SK-N-SH (cell line): Measurements from ENCODE around the gene GIGYF1. TPM values are rescaled to one million over a fixed set of nuclear protein-coding genes. Genes with fewer than 3 reads are reported as not detected.

Source experiments
- CTCF ChIA-PET: fragments of 300-600, 350-600 bp; formaldehyde crosslinking; extraction: SDS; loops from one replicate; lab custom pipeline; 2021; lab: Yijun Ruan, JAX
- POLR2A ChIA-PET: fragments of 350-600 bp; sonication (Branson Sonifier 250); formaldehyde crosslinking; extraction: SDS; loops from one replicate; lab custom pipeline; 2020; ENCODE audit warnings: antibody characterized with exemption, inconsistent platforms; lab: Yijun Ruan, JAX
- DNase-seq: peaks from one replicate; pipeline ENCODE4 v3.0.0; 2012
- H2AFZ ChIP-seq: fragments of 200-600 bp; sonication (generic); 2 replicates; pipeline ENCODE4 v1.8.1; 2016; ENCODE audit warnings: antibody characterized with exemption, mild to moderate bottlenecking, low read depth
- H3F3A ChIP-seq: fragments of 200-600 bp; sonication (generic); replicated peaks from 2 replicates; pipeline ENCODE3; 2016; ENCODE audit warnings: antibody characterized with exemption, mild to moderate bottlenecking; ENCODE audit not compliant: insufficient read depth
- H3K27ac ChIP-seq, 2 experiments: fragments of 200-500 bp in 1 of 2; fragments of 200-600 bp in 1 of 2; sonication (Bioruptor generic) in 1 of 2; sonication (generic), shearing (Covaris generic) in 1 of 2; 2 replicates each; pipeline versions ENCODE4 v1.5.1 to v1.6.1; 2014 to 2016; ENCODE audit warnings: low read depth in 2 of 2, inconsistent platforms in 1 of 2, low read length in 1 of 2, mild to moderate bottlenecking in 1 of 2, mixed read lengths in 1 of 2
- H3K27me3 ChIP-seq: fragments of 200-600 bp; sonication (generic), shearing (Covaris generic); 2 replicates; pipeline ENCODE4 v1.6.1; 2016; ENCODE audit warnings: mixed run types; ENCODE audit not compliant: insufficient read depth
- H3K36me3 ChIP-seq, 2 experiments: fragments of 200-500 bp in 1 of 2; fragments of 200-600 bp in 1 of 2; sonication (Bioruptor generic) in 1 of 2; sonication (generic) in 1 of 2; replicated peaks in 1 of 2; 2 replicates each; pipeline versions ENCODE3 to v1.5.1; 2014 to 2016; ENCODE audit warnings: low read length in 1 of 2, mild to moderate bottlenecking in 1 of 2; ENCODE audit not compliant: insufficient read depth in 2 of 2, control insufficient read depth in 1 of 2
- H3K4me1 ChIP-seq, 2 experiments: fragments of 200-500 bp in 1 of 2; fragments of 200-600 bp in 1 of 2; sonication (Bioruptor generic) in 1 of 2; sonication (generic), shearing (Covaris generic) in 1 of 2; 2 replicates each; pipeline versions ENCODE4 v1.5.1 to v1.6.1; 2014 to 2016; ENCODE audit warnings: low read depth in 1 of 2, low read length in 1 of 2, mixed run types in 1 of 2; ENCODE audit not compliant: insufficient read depth in 2 of 2, control insufficient read depth in 1 of 2
- H3K4me2 ChIP-seq: fragments of 200-600 bp; sonication (generic), shearing (Covaris generic); 2 replicates; pipeline ENCODE4 v1.6.1; 2017; ENCODE audit warnings: mixed run types
- H3K4me3 ChIP-seq, 2 experiments: fragments of 200-500 bp in 1 of 2; fragments of 200-600 bp in 1 of 2; sonication (Bioruptor generic) in 1 of 2; sonication (generic), shearing (Covaris generic) in 1 of 2; 2 replicates each; pipeline versions ENCODE4 v1.5.1 to v1.8.1; 2014 to 2016; ENCODE audit warnings: low read depth in 2 of 2, inconsistent platforms in 1 of 2, low read length in 1 of 2, mild to moderate bottlenecking in 1 of 2, mixed read lengths in 1 of 2, moderate library complexity in 1 of 2
- H3K79me2 ChIP-seq: fragments of 200-600 bp; sonication (generic); 2 replicates; pipeline ENCODE4 v1.8.1; 2017; ENCODE audit warnings: mild to moderate bottlenecking; ENCODE audit not compliant: insufficient read depth
- H3K9ac ChIP-seq: fragments of 200-600 bp; sonication (generic); 2 replicates; pipeline ENCODE4 v1.6.1; 2017; ENCODE audit warnings: mixed run types
- H3K9me2 ChIP-seq: fragments of 200-600 bp; sonication (generic); 2 replicates; pipeline ENCODE4 v1.6.1; 2017; ENCODE audit warnings: mixed run types
- H3K9me3 ChIP-seq: fragments of 200-600 bp; sonication (generic); 2 replicates; pipeline ENCODE4 v1.6.1; 2017; ENCODE audit warnings: mixed run types, mild to moderate bottlenecking, moderate library complexity
- H4K20me1 ChIP-seq: fragments of 200-600 bp; sonication (generic); 2 replicates; pipeline ENCODE4 v1.6.1; 2017; ENCODE audit warnings: mild to moderate bottlenecking, mixed run types; ENCODE audit not compliant: insufficient read depth
- FOSL2 ChIP-seq: IDR thresholded peaks from 2 replicates; pipeline ENCODE4 v1.4.0; 2012; ENCODE audit warnings: low read depth, mild to moderate bottlenecking, moderate library complexity, borderline replicate concordance
- FOXJ3 ChIP-seq: sonication (generic); formaldehyde crosslinking; IDR thresholded peaks from 2 replicates; pipeline ENCODE4 v1.5.1; 2020; ENCODE audit warnings: mild to moderate bottlenecking, missing genetic modification reagents
- GATA2 ChIP-seq: sonication (generic); formaldehyde crosslinking; IDR thresholded peaks from 2 replicates; pipeline ENCODE4 v1.5.0; 2020; ENCODE audit warnings: mild to moderate bottlenecking, missing genetic modification reagents
- MAX ChIP-seq: IDR thresholded peaks from 2 replicates; pipeline ENCODE4 v1.4.0; 2012; ENCODE audit warnings: low read depth
- MEF2A ChIP-seq: IDR thresholded peaks from 2 replicates; pipeline ENCODE4 v1.4.0; 2012; ENCODE audit warnings: low read depth, borderline replicate concordance
- MXI1 ChIP-seq: IDR thresholded peaks from 2 replicates; pipeline ENCODE4 v1.6.1; 2012; ENCODE audit warnings: mild to moderate bottlenecking, low read depth, low read length, improper control_type of control experiment
- NRF1 ChIP-seq: IDR thresholded peaks from 2 replicates; pipeline ENCODE4 v1.6.1; 2012; ENCODE audit warnings: low read depth, mild to moderate bottlenecking, low read length
- REST ChIP-seq: IDR thresholded peaks from 2 replicates; pipeline ENCODE4 v1.6.1; 2012; ENCODE audit warnings: mild to moderate bottlenecking, low read depth, low read length, moderate library complexity
- RXRA ChIP-seq: IDR thresholded peaks from 2 replicates; pipeline ENCODE4 v1.4.0; 2012; ENCODE audit warnings: low read depth, mild to moderate bottlenecking, borderline replicate concordance
- SMC3 ChIP-seq: IDR thresholded peaks from 2 replicates; pipeline ENCODE4 v1.6.1; 2012; ENCODE audit warnings: low read depth, low read length, improper control_type of control experiment
- WGBS: methylation state at CpG from one replicate; pipeline ENCODE4 v1.1.6; 2017; ENCODE audit warnings: low lambda C conversion rate; 5-methylcytosine and 5-hydroxymethylcytosine counted together
- polyA plus RNA-seq, 3 experiments: library from polyadenylated mRNA; depleted of rRNA; stranded (reverse); fragments of >200 nt; gene quantifications; 2 replicates each; pipeline ENCODE4 v1.2.3, GENCODE V29; 2012
- TF ChIP-seq, protein P1 (sequence below): IDR thresholded peaks from 2 replicates; pipeline ENCODE4; 2012
- TF ChIP-seq, protein P2 (sequence below): IDR thresholded peaks from 2 replicates; pipeline ENCODE4 v1.4.0; 2012; ENCODE audit warnings: low read depth, borderline replicate concordance

GIGYF1 gene
- polyA plus RNA-seq, 1 of the 3 experiments (the other 2 are of a cell fraction) = 19.4 TPM

- H4K20me1 ChIP-seq = no peaks in the 10 kb centered on the region
- ChIA-PET POLR2A (no interaction called here), CTCF (interaction anchor here (1.3 to 3.0 kb wide), 3 partner anchors 11 to 116 kb away, joined by 3 to 13 read pairs (median 3); no protein-coding TSS in a partner anchor)
- no peaks in the 10 kb centered on the region for H3K79me2 ChIP-seq
- H3K4me2 ChIP-seq = no peak overlapping the region
- no peaks in the 10 kb centered on the region for H3K4me1 ChIP-seq
- no peak overlapping the region for H3K9ac ChIP-seq
- DNase-seq = no peak
- no peaks in the 10 kb centered on the region for H3K36me3 ChIP-seq
- WGBS = 68% methylated on average over 7 of the region's 7 CpGs
- H3K27ac ChIP-seq = no peak overlapping the region
- no peaks in the 10 kb centered on the region for H3F3A ChIP-seq
- no peak overlapping the region for H3K4me3 ChIP-seq
- H3K9me3 ChIP-seq = no peaks in the 10 kb centered on the region
- no peak overlapping the region for H2AFZ ChIP-seq
- H3K9me2 ChIP-seq = no peaks in the 10 kb centered on the region
- peaks cover 15% of the 10 kb centered on the region; the same call in 1 of the 2 replicates for H3K27me3 ChIP-seq
- TF ChIP-seq, protein P1, sequence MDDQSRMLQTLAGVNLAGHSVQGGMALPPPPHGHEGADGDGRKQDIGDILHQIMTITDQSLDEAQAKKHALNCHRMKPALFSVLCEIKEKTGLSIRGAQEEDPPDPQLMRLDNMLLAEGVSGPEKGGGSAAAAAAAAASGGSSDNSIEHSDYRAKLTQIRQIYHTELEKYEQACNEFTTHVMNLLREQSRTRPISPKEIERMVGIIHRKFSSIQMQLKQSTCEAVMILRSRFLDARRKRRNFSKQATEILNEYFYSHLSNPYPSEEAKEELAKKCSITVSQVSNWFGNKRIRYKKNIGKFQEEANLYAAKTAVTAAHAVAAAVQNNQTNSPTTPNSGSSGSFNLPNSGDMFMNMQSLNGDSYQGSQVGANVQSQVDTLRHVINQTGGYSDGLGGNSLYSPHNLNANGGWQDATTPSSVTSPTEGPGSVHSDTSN = no peak
- TF ChIP-seq MAX = no peak
- TF ChIP-seq FOSL2 = no peak
- TF ChIP-seq MEF2A = no peak
- TF ChIP-seq FOXJ3 (CRISPR knock-in tag) = no peak
Measured at GRCh38 chr7:100735730-100736129, 41.7 kb upstream of the GIGYF1 start.

- H3K79me2 ChIP-seq = no peaks in the 10 kb centered on the region
- no peaks in the 10 kb centered on the region for H4K20me1 ChIP-seq
- ChIA-PET CTCF (interaction anchor here (1.2 to 2.4 kb wide), 4 partner anchors 9 to 120 kb away, joined by 3 to 8 read pairs (median 4); partner anchors contain the start of genes POP7 and SLC12A9), POLR2A (no interaction called here)
- no peak overlapping the region for H3K9ac ChIP-seq
- no peak overlapping the region for H3K4me3 ChIP-seq
- no peaks in the 10 kb centered on the region for H3K36me3 ChIP-seq
- H3K4me2 ChIP-seq = no peak overlapping the region
- 60% methylated on average over 11 of the region's 11 CpGs for WGBS
- H2AFZ ChIP-seq = no peak overlapping the region
- no peaks in the 10 kb centered on the region for H3F3A ChIP-seq
- no peaks in the 10 kb centered on the region for H3K9me2 ChIP-seq
- no peak overlapping the region for H3K27ac ChIP-seq
- H3K27me3 ChIP-seq = peaks cover 15% of the 10 kb centered on the region; the same call in 1 of the 2 replicates
- H3K9me3 ChIP-seq = no peaks in the 10 kb centered on the region
- TF ChIP-seq RXRA = no peak
- no peak for DNase-seq
- H3K4me1 ChIP-seq = no peaks in the 10 kb centered on the region
Measured at GRCh38 chr7:100731937-100732636, 38.0 kb upstream of the GIGYF1 start.

DNA sequence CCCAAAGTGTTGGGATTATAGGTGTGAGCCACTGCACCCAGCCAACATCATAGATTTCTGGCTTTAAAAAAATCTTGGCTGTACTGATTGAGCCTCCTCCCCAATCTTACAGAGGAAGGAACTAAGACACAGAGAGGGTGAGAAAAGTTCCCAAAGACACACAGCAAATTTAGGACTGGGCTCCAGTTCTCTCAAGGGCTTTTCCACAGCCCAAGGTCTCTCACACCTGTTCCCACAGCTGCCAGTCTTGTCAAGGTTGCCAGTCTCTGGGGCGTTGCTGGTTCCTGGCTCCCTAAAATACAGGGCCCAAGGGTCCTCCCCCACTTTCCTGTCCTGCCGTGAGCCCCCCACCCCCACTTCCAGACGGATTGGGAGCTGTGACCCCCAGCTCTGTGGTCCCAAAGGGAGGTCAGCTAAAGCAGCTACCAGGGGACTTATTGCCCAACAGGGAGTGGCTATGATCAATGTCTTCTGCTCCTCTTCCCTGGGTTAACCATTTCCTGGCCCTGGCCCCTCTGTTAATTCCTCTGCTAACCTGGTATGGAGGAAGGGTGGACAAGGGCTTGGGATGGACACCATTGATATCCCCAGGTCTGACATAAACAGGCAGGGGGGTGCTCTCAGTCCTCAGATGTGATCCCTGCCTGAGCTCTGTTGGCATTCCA is 36.2 kb upstream of the GIGYF1 start:
- Histone ChIP-seq H3K4me1 (no peaks in the 10 kb centered on the region), H3K27me3 (peaks cover 15% of the 10 kb centered on the region; the same call in 1 of the 2 replicates), H3K9ac (no peak overlapping the region), H3K9me3 (no peaks in the 10 kb centered on the region), H4K20me1 (no peaks in the 10 kb centered on the region), H3K4me2 (no peak overlapping the region), H3K79me2 (no peaks in the 10 kb centered on the region), H3K9me2 (no peaks in the 10 kb centered on the region), H2AFZ (no peak overlapping the region), H3K27ac (no peak overlapping the region), H3K36me3 (no peaks in the 10 kb centered on the region), H3F3A (peaks cover 4% of the 10 kb centered on the region), H3K4me3 (no peak overlapping the region)
- no peak for DNase-seq
- 0% methylated on average over 1 of the region's 3 CpGs for WGBS
- POLR2A ChIA-PET = no interaction called here
- CTCF ChIA-PET = interaction anchor here (1.2 to 13.0 kb wide), 4 partner anchors 11 to 122 kb away, joined by 3 to 344 read pairs (median 4); partner anchors contain the start of genes POP7 and SLC12A9
- no peak for TF ChIP-seq SMC3
- no peak for TF ChIP-seq NRF1
- TF ChIP-seq, protein P2, sequence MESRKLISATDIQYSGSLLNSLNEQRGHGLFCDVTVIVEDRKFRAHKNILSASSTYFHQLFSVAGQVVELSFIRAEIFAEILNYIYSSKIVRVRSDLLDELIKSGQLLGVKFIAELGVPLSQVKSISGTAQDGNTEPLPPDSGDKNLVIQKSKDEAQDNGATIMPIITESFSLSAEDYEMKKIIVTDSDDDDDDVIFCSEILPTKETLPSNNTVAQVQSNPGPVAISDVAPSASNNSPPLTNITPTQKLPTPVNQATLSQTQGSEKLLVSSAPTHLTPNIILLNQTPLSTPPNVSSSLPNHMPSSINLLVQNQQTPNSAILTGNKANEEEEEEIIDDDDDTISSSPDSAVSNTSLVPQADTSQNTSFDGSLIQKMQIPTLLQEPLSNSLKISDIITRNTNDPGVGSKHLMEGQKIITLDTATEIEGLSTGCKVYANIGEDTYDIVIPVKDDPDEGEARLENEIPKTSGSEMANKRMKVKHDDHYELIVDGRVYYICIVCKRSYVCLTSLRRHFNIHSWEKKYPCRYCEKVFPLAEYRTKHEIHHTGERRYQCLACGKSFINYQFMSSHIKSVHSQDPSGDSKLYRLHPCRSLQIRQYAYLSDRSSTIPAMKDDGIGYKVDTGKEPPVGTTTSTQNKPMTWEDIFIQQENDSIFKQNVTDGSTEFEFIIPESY = no peak
- TF ChIP-seq REST = no peak
- no peak for TF ChIP-seq GATA2 (CRISPR knock-in tag)
- TF ChIP-seq MXI1 = no peak
